Activated CD8-positive, alpha-beta T cell treated with anti-CD3 and anti-CD28 coated beads for 36 hours (primary cell): ENCODE data around the gene ZNF823. TPM values are rescaled to one million over a fixed set of nuclear protein-coding genes. Genes with fewer than 3 reads are reported as not detected.

Source experiments
- ATAC-seq: fragments of 200-7000 bp; cut with Tn5 transposase; one replicate; pipeline ENCODE4 v1.10.0; 2021; ENCODE audit warnings: mild to moderate bottlenecking, moderate library complexity
- CTCF ChIA-PET: fragments of 350-600 bp; sonication (Branson Sonifier 250); formaldehyde crosslinking; loops from one replicate; lab custom pipeline; 2021; ENCODE audit warnings: antibody characterized with exemption; lab: Charles Lee
- POLR2A ChIA-PET: fragments of 350-600 bp; sonication (Branson Sonifier 250); formaldehyde crosslinking; loops from one replicate; lab custom pipeline; 2021; ENCODE audit warnings: antibody characterized with exemption; lab: Charles Lee
- DNase-seq: peaks from one replicate; pipeline ENCODE4 v3.0.0-alpha.2; 2020
- H3K27ac Mint-ChIP-seq: one replicate; pipeline ENCODE4 v1.8.0; 2021; ENCODE audit warnings: mild to moderate bottlenecking, mixed read lengths
- H3K27me3 Mint-ChIP-seq: one replicate; pipeline ENCODE4 v1.8.0; 2021; ENCODE audit warnings: mixed read lengths
- H3K36me3 Mint-ChIP-seq: one replicate; pipeline ENCODE4 v1.8.0; 2021; ENCODE audit warnings: low read depth, mixed read lengths
- H3K4me1 Mint-ChIP-seq: one replicate; pipeline ENCODE4 v1.8.0; 2021; ENCODE audit warnings: low read depth, mixed read lengths
- H3K4me3 Mint-ChIP-seq: one replicate; pipeline ENCODE4 v1.8.0; 2021; ENCODE audit warnings: mild to moderate bottlenecking, moderate library complexity, mixed read lengths
- H3K9me3 Mint-ChIP-seq: one replicate; pipeline ENCODE4 v1.8.0; 2021; ENCODE audit warnings: mixed read lengths
- intact Hi-C: fragments of 100-400 bp; cut with micrococcal nuclease; formaldehyde crosslinking; loops from one replicate; pipeline ENCODE4 v1.10.0; 2022
- total RNA-seq, 2 experiments: library from RNA; stranded (reverse); gene quantifications; one replicate each; pipeline ENCODE4 v1.2.3, GENCODE V29; 2021
- TF ChIP-seq, protein P1 (sequence below): fragments of 200-600 bp; IDR thresholded peaks from one replicate; pipeline ENCODE4 v1.8.0; 2022; ENCODE audit warnings: antibody characterized with exemption, mild to moderate bottlenecking

Gene ZNF823
- total RNA-seq, 2 experiments from 2014 or later, result 3.3 to 3.9 TPM

DNA sequence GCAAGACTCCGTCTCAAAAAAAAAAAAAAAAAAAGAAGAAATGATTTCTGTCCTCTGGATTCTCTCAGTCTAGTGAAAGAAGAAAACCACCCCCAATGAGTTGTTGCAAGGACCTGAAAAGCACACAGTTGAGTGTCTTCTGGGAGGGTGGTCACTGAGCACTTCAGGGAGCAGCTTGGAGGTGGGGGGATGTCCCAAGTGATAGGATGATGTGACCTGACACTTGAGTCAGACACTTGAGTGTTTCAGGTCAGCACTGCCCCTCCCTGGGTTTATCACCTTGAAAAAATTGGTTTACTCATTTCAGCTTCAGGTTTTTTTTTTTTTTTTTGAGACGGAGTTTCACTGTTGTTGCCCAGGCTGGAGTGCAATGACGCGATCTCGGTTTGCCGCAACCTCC is 63.2 kb downstream of the ZNF823 start:
- Mint-ChIP-seq H3K27ac (no peak overlapping the region), H3K36me3 (no peaks in the 10 kb centered on the region), H3K4me3 (no peak overlapping the region), H3K9me3 (peaks cover 8% of the 10 kb centered on the region), H3K27me3 (peaks cover 31% of the 10 kb centered on the region), H3K4me1 (peaks cover 10% of the 10 kb centered on the region)
- POLR2A ChIA-PET, result interaction anchor here (0.6 kb wide), 1 partner anchor 119 kb away, joined by 3 read pairs; no protein-coding TSS in a partner anchor
- no peak for DNase-seq
- CTCF ChIA-PET, result interaction anchor here (0.7 kb wide), 1 partner anchor 1357 kb away, joined by 3 read pairs; no protein-coding TSS in a partner anchor
- no peak for ATAC-seq
- TF ChIP-seq, protein P1, sequence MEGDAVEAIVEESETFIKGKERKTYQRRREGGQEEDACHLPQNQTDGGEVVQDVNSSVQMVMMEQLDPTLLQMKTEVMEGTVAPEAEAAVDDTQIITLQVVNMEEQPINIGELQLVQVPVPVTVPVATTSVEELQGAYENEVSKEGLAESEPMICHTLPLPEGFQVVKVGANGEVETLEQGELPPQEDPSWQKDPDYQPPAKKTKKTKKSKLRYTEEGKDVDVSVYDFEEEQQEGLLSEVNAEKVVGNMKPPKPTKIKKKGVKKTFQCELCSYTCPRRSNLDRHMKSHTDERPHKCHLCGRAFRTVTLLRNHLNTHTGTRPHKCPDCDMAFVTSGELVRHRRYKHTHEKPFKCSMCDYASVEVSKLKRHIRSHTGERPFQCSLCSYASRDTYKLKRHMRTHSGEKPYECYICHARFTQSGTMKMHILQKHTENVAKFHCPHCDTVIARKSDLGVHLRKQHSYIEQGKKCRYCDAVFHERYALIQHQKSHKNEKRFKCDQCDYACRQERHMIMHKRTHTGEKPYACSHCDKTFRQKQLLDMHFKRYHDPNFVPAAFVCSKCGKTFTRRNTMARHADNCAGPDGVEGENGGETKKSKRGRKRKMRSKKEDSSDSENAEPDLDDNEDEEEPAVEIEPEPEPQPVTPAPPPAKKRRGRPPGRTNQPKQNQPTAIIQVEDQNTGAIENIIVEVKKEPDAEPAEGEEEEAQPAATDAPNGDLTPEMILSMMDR, result no peak
- intact Hi-C loops, result no loop called here

DNA sequence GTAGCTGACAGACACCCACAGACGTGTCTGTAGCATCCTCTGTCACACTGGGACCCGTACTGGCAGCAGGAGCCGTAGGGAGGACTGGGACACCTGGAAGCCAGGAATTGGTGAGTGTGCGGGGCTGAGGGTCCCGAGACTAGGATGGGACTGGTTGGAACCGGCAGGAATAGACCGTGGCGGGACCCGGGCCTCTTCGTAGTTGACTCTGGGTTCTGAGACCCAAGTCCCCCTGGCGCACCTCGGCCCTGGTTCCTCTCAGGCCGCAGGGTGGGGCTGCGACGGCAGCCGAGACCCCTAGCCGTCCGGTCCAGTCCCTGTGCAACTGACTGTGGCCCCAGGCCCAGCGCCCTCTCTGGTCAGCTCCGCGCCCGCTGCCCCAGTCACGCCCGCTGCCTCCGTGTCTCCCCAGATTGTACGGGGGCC is 64.7 kb downstream of the ZNF823 start:
- POLR2A ChIA-PET, result no interaction called here

DNA sequence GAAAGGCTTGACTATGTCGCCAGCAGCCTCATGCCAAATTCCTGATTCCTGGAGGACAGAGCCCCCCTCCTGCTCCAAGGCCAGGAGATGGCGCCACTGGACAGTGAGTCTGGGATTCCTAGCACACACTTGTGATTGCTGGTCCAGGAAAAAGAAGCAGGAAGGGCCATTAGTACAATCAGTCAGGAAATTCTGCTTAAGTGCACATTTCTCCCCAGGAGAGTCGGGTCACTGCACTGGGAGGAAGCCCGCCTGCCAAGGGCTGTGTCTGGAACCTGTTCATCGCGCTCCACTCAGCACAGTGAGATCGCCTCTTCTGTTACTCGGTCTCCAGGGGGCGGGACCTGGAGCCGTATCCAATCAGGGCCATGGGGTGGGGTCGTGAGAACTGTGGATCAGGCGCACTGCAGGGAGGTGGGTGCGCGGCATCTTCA is 65.1 kb downstream of the ZNF823 start:
- H3K4me3 Mint-ChIP-seq, result peak overlapping the region; percentile 23
- peaks cover 2% of the 10 kb centered on the region for H3K36me3 Mint-ChIP-seq
- POLR2A ChIA-PET, result no interaction called here

More for the DNA sequence above, 64.7 kb downstream of the ZNF823 start:
- Mint-ChIP-seq H3K9me3 (peaks cover 6% of the 10 kb centered on the region), H3K36me3 (peaks cover 2% of the 10 kb centered on the region), H3K27ac (no peak overlapping the region), H3K27me3 (peaks cover 29% of the 10 kb centered on the region), H3K4me3 (peak overlapping the region; percentile 23), H3K4me1 (peaks cover 10% of the 10 kb centered on the region)
- ATAC-seq (no peak), DNase-seq (no peak)
- TF ChIP-seq, protein P1, result no peak
- intact Hi-C loops, result no loop called here
- CTCF ChIA-PET, result interaction anchor here (1.1 kb wide), 1 partner anchor 17 kb away, joined by 3 read pairs; no protein-coding TSS in a partner anchor

More for the DNA sequence above, 65.1 kb downstream of the ZNF823 start:
- peaks cover 10% of the 10 kb centered on the region for H3K4me1 Mint-ChIP-seq
- H3K9me3 Mint-ChIP-seq, result peaks cover 6% of the 10 kb centered on the region
- H3K27me3 Mint-ChIP-seq, result peaks cover 29% of the 10 kb centered on the region
- DNase-seq (peak; percentile 43), ATAC-seq (peak; percentile 62)
- TF ChIP-seq, protein P1, result peak; percentile 69
- CTCF ChIA-PET, result interaction anchor here (0.8 to 1.6 kb wide), 5 partner anchors 10 to 139 kb away, joined by 3 to 5 read pairs (median 3); no protein-coding TSS in a partner anchor
- intact Hi-C loops, result no loop called here
- no peak overlapping the region for H3K27ac Mint-ChIP-seq

Other genes starting within 250 kb of the ZNF823 start
- gene ZNF653, start 233.1 kb downstream of the ZNF823 start, total RNA-seq, result 10 to 100 TPM; 11.1 to 14.7 TPM
- gene ECSIT, start 209.8 kb downstream of the ZNF823 start, total RNA-seq, result 10 to 100 TPM; 51.2 to 53.9 TPM
- gene CNN1, start 200.1 kb downstream of the ZNF823 start, total RNA-seq, result not detected
- 10 to 100 TPM; 41.3 to 45.7 TPM for gene ELOF1, start 179.7 kb downstream of the ZNF823 start, total RNA-seq
- 1 to 10 TPM; 4.7 to 6.2 TPM for gene ACP5, start 161.3 kb downstream of the ZNF823 start, total RNA-seq
- gene ZNF627, start 141.5 kb downstream of the ZNF823 start, total RNA-seq, result 1 to 10 TPM; 6.1 to 6.5 TPM
- gene ZNF441, start 28.1 kb upstream of the ZNF823 start, total RNA-seq, result 1 to 10 TPM; 3.6 to 4.3 TPM
- 1 to 10 TPM in 1 of 2 experiments, under 1 TPM in 1; 0.76 to 1.4 TPM for gene ZNF491, start 59.6 kb upstream of the ZNF823 start, total RNA-seq
- 1 to 10 TPM; 7.7 to 8.8 TPM for gene ZNF440, start 75.3 kb upstream of the ZNF823 start, total RNA-seq
- 1 to 10 TPM; 8.7 to 9.6 TPM for gene ZNF439, start 109.8 kb upstream of the ZNF823 start, total RNA-seq
- gene ZNF69, start 148.8 kb upstream of the ZNF823 start, total RNA-seq, result 1 to 10 TPM; 1.8 to 3.1 TPM
- gene ZNF700, start 186.2 kb upstream of the ZNF823 start, total RNA-seq, result 10 to 100 TPM; 12.0 to 14.0 TPM
- 1 to 10 TPM in 1 of 2 experiments, under 1 TPM in 1; 0.83 to 1.7 TPM for gene ZNF763, start 226.1 kb upstream of the ZNF823 start, total RNA-seq